Right cardiac atrium (tissue), 5 donors: ENCODE measurements around the gene PDE4D. TPM values are rescaled to one million over a fixed set of nuclear protein-coding genes. Genes with fewer than 3 reads are reported as not detected.

Experiments used
- ATAC-seq, 2 donors: fragments of 200-7000 bp; cut with Tn5 transposase; one replicate each; pipeline versions ENCODE4 v1.8.0 to v1.9.1; 2020; ENCODE audit warnings: moderate library complexity in 2 of 2, mild to moderate bottlenecking in 1 of 2
- DNase-seq, 3 donors: peaks; one replicate each; pipeline ENCODE4 v3.0.0-alpha.2; 2020
- H3K27ac ChIP-seq: one replicate; pipeline ENCODE4 v1.5.1; 2013; ENCODE audit warnings: mild to moderate bottlenecking, low read length, control low read depth, moderate library complexity
- H3K27me3 ChIP-seq: one replicate; pipeline ENCODE4 v1.6.1; 2013; ENCODE audit not compliant: control insufficient read depth, insufficient read depth
- H3K4me1 ChIP-seq: one replicate; pipeline ENCODE4 v1.6.1; 2013; ENCODE audit warnings: low read length; ENCODE audit not compliant: control insufficient read depth, insufficient read depth
- H3K4me3 ChIP-seq: one replicate; pipeline ENCODE4 v1.5.1; 2013; ENCODE audit warnings: low read length, control low read depth
- H3K9me3 ChIP-seq: one replicate; pipeline ENCODE4 v1.6.1; 2013; ENCODE audit warnings: low read length; ENCODE audit not compliant: control insufficient read depth
- WGBS: extraction: QIAGEN DNeasy Blood & Tissue Kit; methylation state at CpG from one replicate; pipeline ENCODE4 v1.1.7; 2013; 5-methylcytosine and 5-hydroxymethylcytosine counted together
- intact Hi-C, 4 donors: fragments of 100-400 bp; cut with DNase I; formaldehyde crosslinking; loops; one replicate each; pipeline versions ENCODE4 v1.11.0 to v1.14.0; 2022 to 2023
- long read RNA-seq, 4 donors: library from polyadenylated mRNA; unstranded; transcript quantifications; one replicate each; pipeline ENCODE4 v2.0.0, GENCODE V29; 2020 to 2021
- polyA plus RNA-seq: library from polyadenylated mRNA; stranded (reverse); fragments of 200-250 nt; gene quantifications from one replicate; pipeline ENCODE4 v1.2.3, GENCODE V29; 2013
- total RNA-seq, 4 donors: library from RNA; stranded (reverse); fragmentation: NEBNext Ultra II Directional; extraction: Animal tissue kit (Norgen Biotek cat#: 25700); gene quantifications; one replicate each; pipeline ENCODE4 v1.2.1, GENCODE V29; 2021
- donor health status: healthy with polysubstance abuse.
- donor health status: DM: no; HTN: yes; CAD: no.
- donor health status: DM: no; HTN: no; CAD: no.
- donor health status: DM: no; HTN: yes; CAD: no; lungs with severe emphysema.
- donor health status: DM: yes; HTN: yes; CAD: no.

PDE4D gene
- total RNA-seq (100 to 1,000 TPM in 1 of 4 donors, 10 to 100 TPM in 3; 36.6 to 104 (median 42.7) TPM), polyA plus RNA-seq (13.2 TPM)
- long read RNA-seq, donor 1, partial matches to known transcripts = 1 of 34 reads
- long read RNA-seq, donor 1, other reads (novel, unspliced or antisense) = 24 of 34 reads
- long read RNA-seq, donor 2, partial matches to known transcripts = 1 of 8 reads
- long read RNA-seq, donor 2, other reads (novel, unspliced or antisense) = 2 of 8 reads
- long read RNA-seq, donor 3, transcript PDE4D-207 (15 exons, 2,294 nt) = minor isoform, 8 of 119 reads
- long read RNA-seq, donor 3, transcript PDE4D-204 (11 exons, 2,969 nt) = major isoform, 27 of 119 reads
- long read RNA-seq, donor 3, transcript PDE4D-223 (10 exons, 2,175 nt) = minor isoform, 16 of 119 reads
- long read RNA-seq, donor 3, partial matches to known transcripts = 8 of 119 reads
- long read RNA-seq, donor 3, other reads (novel, unspliced or antisense) = 59 of 119 reads
- long read RNA-seq, donor 4, partial matches to known transcripts = 0 of 3 reads
- long read RNA-seq, donor 4, other reads (novel, unspliced or antisense) = 2 of 3 reads

DNA sequence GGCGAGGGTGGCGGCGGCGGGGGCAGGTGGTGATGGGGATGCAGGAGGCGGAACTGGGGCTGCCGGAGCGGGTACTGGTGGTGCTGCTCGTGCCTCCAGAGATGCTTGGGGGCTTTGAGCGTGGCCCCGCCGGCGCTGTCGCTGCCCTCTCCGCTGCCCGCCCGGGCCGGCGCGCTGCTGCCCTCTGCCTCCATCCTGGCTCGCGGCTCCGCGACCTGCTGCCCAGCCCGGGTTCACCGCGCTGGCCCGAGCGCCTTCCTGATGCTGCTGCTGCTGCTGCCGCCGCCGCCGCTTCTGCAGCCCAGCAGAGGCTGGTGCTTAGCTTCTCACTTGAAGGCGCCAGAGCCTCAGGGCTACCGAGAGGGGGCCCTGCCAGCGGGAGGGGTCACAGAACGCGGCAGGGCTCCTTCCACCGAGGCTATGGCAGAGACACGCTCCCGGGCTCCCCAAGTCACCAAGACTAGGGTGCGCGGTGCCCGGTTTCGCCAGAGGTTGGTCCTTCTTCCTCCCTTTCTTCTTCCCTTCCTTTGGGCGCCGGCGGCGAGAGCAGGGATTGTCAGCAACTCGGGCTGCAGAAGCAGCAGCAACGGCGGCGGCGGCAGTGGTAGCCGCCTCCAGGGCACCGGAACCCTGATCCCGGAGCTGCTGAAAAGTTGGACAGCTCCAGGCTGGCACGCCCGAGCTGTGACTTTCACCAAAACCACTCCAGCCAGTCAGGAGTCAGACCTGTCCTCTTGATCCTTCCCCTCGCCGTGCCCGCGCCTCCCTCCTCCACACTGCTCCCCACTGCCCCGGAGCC is at the start of gene PDE4D:
Gene PDE4D, minus strand, starts transcription at position 298 of the 799 bp plus-strand sequence.
- intact Hi-C loops = no loop called here
- peak; percentile 53 to 82 (median 71) for DNase-seq
- Histone ChIP-seq H3K4me3 (peak within 1 kb of the TSS; percentile 19), H3K9me3 (no peaks in the 10 kb centered on the region), H3K4me1 (peaks cover 6% of the 10 kb centered on the region), H3K27me3 (peaks cover 6% of the 10 kb centered on the region), H3K27ac (no peak within 1 kb of the TSS)
- peak; percentile 77 to 83 for ATAC-seq
- WGBS = under 1% methylated on average over 60 of the region's 63 CpGs

GRCh38 chr5:59937633-59938032 is 44.1 kb upstream of the PDE4D start:
- ATAC-seq = no peak
- no peaks in the 10 kb centered on the region for H3K9me3 ChIP-seq
- intact Hi-C loops = no loop called here
- 68% methylated on average over 3 of the region's 3 CpGs for WGBS
- H3K4me3 ChIP-seq = no peak overlapping the region
- H3K27ac ChIP-seq = no peak overlapping the region
- H3K4me1 ChIP-seq = no peaks in the 10 kb centered on the region
- no peaks in the 10 kb centered on the region for H3K27me3 ChIP-seq
- DNase-seq = no peak

GRCh38 chr5:59923465-59923864 is 29.9 kb upstream of the PDE4D start:
- intact Hi-C loops = no loop called here
- 73% methylated on average over 3 of the region's 3 CpGs for WGBS
- H3K9me3 ChIP-seq = no peaks in the 10 kb centered on the region

DNA sequence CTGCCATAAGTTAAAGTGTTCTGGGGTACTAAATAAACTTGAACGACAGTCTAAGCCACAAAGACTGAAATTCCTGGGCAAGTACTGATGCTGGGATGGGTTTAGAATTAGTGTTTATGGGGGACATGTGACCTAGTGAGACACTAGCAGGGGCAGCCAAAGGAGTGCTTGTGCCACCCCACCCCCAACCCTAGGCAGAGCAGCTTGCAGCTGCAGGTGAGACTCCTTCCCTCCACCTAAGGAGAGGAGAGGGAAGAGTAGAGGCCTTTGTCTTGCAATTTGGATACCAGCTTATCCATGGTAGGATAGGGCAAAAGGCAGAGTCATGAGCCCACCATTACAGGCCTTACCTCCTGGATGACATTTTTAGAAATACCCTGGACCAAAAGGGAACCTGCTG is 28.7 kb upstream of the PDE4D start:
- intact Hi-C loops = no loop called here
- H3K27ac ChIP-seq = no peak overlapping the region
- WGBS = 71% methylated on average over 1 of the region's 1 CpG
- DNase-seq = no peak
- ATAC-seq = no peak
- no peaks in the 10 kb centered on the region for H3K27me3 ChIP-seq
- H3K4me1 ChIP-seq = no peaks in the 10 kb centered on the region
- no peaks in the 10 kb centered on the region for H3K9me3 ChIP-seq
- H3K4me3 ChIP-seq = no peak overlapping the region

More at GRCh38 chr5:59923465-59923864, 29.9 kb upstream of the PDE4D start:
- ATAC-seq (no peak), DNase-seq (no peak)
- no peak overlapping the region for H3K27ac ChIP-seq
- no peaks in the 10 kb centered on the region for H3K4me1 ChIP-seq
- no peak overlapping the region for H3K4me3 ChIP-seq
- no peaks in the 10 kb centered on the region for H3K27me3 ChIP-seq

- Histone ChIP-seq H3K27ac (no peak overlapping the region), H3K9me3 (no peaks in the 10 kb centered on the region), H3K4me1 (no peaks in the 10 kb centered on the region), H3K4me3 (no peak overlapping the region), H3K27me3 (no peaks in the 10 kb centered on the region)
- intact Hi-C loops = no loop called here
- no peak for ATAC-seq
- no peak for DNase-seq
- WGBS = 79% methylated on average over 6 of the region's 6 CpGs
Measured at GRCh38 chr5:59921816-59922215, 28.3 kb upstream of the PDE4D start.

DNA sequence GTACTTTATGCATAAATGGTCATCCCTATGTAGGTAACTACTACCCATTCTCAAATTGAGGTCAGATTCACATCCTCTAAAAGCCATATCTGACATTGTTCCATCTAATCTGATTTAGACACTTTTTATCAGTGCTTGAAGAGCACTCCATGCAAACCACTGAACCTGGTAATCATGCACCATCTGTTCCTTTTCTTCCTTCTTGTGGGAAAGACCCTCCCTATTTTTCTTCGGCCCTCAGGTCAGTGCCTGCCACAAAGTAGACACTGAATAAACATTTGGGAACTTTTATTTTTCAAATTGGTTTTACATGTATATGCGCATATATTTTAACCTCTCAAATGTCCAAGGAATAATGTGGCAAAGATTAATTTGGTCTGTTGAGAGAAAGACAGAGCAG is 26.0 kb upstream of the PDE4D start:
- H3K4me3 ChIP-seq = no peak overlapping the region
- no peaks in the 10 kb centered on the region for H3K27me3 ChIP-seq
- no peaks in the 10 kb centered on the region for H3K4me1 ChIP-seq
- ATAC-seq (no peak), DNase-seq (no peak)
- 83% methylated on average over 2 of the region's 2 CpGs for WGBS
- H3K9me3 ChIP-seq = no peaks in the 10 kb centered on the region
- intact Hi-C loops = no loop called here
- H3K27ac ChIP-seq = no peak overlapping the region

- Histone ChIP-seq H3K27ac (no peak overlapping the region), H3K9me3 (no peaks in the 10 kb centered on the region), H3K4me1 (no peaks in the 10 kb centered on the region), H3K4me3 (no peak overlapping the region), H3K27me3 (no peaks in the 10 kb centered on the region)
- DNase-seq = no peak
- WGBS = 80% methylated on average over 2 of the region's 2 CpGs
- ATAC-seq = no peak
- intact Hi-C loops = no loop called here
Measured at GRCh38 chr5:59917121-59917520, 23.6 kb upstream of the PDE4D start.

GRCh38 chr5:59905188-59905587 is 11.7 kb upstream of the PDE4D start:
- peaks cover 2% of the 10 kb centered on the region for H3K27me3 ChIP-seq
- ATAC-seq (no peak), DNase-seq (no peak)
- H3K4me1 ChIP-seq = no peaks in the 10 kb centered on the region
- H3K9me3 ChIP-seq = no peaks in the 10 kb centered on the region
- intact Hi-C loops = no loop called here
- 79% methylated on average over 3 of the region's 3 CpGs for WGBS
- H3K4me3 ChIP-seq = no peak overlapping the region
- H3K27ac ChIP-seq = no peak overlapping the region

- Histone ChIP-seq H3K4me3 (no peak overlapping the region), H3K9me3 (no peaks in the 10 kb centered on the region), H3K4me1 (peaks cover 6% of the 10 kb centered on the region), H3K27me3 (peaks cover 6% of the 10 kb centered on the region), H3K27ac (no peak overlapping the region)
- DNase-seq (no peak), ATAC-seq (no peak)
- intact Hi-C loops = no loop called here
Measured at GRCh38 chr5:59897075-59897474, 3.5 kb upstream of the PDE4D start.

DNA sequence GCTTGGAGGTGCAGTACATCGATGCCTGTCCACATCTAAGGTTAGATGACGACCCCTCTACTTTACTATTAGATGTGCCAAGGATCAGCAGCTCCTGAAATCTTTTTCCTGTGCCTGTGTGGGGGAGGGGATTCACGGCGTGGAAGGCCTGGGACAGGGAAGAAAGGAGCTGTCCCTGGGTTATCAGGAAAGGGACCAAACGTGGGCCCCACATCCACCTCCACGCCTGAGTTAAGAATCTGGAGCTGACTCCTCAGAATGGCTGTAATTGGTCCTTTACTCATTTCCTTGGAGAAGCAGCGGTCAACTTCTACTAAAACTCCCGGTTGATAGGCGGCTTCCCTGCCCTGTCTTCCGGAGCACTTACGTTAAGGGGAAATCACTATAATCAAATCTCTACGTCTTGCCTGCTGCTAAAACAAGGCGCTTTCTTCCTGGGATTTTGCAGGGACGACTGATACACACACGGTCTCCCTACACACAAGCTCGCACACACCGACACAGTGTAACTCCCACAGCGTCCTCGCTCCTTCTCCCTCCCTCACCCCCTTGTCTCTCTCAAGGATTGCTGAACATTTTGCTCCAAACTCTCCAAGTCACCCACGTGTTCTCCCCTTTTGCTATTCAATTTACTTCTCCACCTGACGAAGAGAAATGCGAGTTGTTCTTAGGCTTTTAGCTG is 1.4 kb downstream of the PDE4D start:
- no peak for DNase-seq
- Histone ChIP-seq H3K9me3 (no peaks in the 10 kb centered on the region), H3K4me1 (peaks cover 6% of the 10 kb centered on the region), H3K4me3 (no peak overlapping the region), H3K27me3 (peaks cover 6% of the 10 kb centered on the region), H3K27ac (no peak overlapping the region)
- 6% methylated on average over 22 of the region's 22 CpGs for WGBS
- ATAC-seq = no peak
- intact Hi-C loops = no loop called here

DNA sequence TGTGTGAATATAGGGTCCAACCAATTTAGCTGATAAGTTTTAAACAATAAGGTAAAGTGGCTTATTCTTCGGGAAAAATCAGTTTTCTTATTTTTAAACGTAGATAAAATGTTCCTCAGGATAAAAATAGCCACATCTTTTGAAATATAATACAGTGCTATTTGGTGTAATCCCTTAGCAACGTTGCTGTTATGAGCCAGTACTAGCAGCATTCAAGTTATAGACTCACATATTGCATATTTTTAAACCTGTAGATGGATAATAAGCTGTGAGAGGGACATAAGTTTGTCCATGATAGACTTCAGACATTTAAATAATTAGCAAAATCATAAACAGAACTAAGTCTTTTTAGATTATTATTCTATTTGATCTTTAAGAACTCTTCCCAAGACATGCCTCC is 6.3 kb downstream of the PDE4D start:
- WGBS = 55% methylated on average over 3 of the region's 3 CpGs

More for the DNA sequence above, 6.3 kb downstream of the PDE4D start:
- no peak overlapping the region for H3K4me3 ChIP-seq
- ATAC-seq (no peak), DNase-seq (no peak)
- intact Hi-C loops = no loop called here
- H3K27me3 ChIP-seq = no peaks in the 10 kb centered on the region
- no peaks in the 10 kb centered on the region for H3K4me1 ChIP-seq
- H3K27ac ChIP-seq = no peak overlapping the region
- H3K9me3 ChIP-seq = no peaks in the 10 kb centered on the region
